Lung (tissue), 12 donors: ENCODE measurements around the gene TANGO6. TPM values are rescaled to one million over a fixed set of nuclear protein-coding genes. Genes with fewer than 3 reads are reported as not detected.

ENCODE experiments used
- ATAC-seq: fragments of 200-7000 bp; cut with Tn5 transposase; one replicate; pipeline ENCODE4 v1.9.1; 2020; ENCODE audit warnings: moderate number of reproducible peaks; ENCODE audit not compliant: insufficient read depth, low FRiP score
- DNase-seq, 3 donors: peaks; one replicate each; pipeline ENCODE4 v3.0.0-alpha.2; 2013 to 2017
- H3K27ac ChIP-seq, 2 donors: one replicate each; pipeline ENCODE4 v1.5.1; 2013; ENCODE audit warnings: mild to moderate bottlenecking in 2 of 2, moderate library complexity in 2 of 2, control low read depth in 1 of 2, inconsistent platforms in 1 of 2, low read depth in 1 of 2, low read length in 1 of 2
- H3K27me3 ChIP-seq, 3 donors: one replicate each; pipeline ENCODE4 v1.5.1; 2013; ENCODE audit warnings: low read length in 2 of 3; ENCODE audit not compliant: control insufficient read depth in 3 of 3, insufficient read depth in 3 of 3
- H3K36me3 ChIP-seq, 4 donors: one replicate each; pipeline ENCODE4 v1.5.1; 2013; ENCODE audit warnings: low read length in 4 of 4, mild to moderate bottlenecking in 1 of 4, moderate library complexity in 1 of 4; ENCODE audit not compliant: control insufficient read depth in 4 of 4, insufficient read depth in 4 of 4
- H3K4me1 ChIP-seq, 5 donors: one replicate each; pipeline ENCODE4 v1.5.1; 2013; ENCODE audit warnings: low read length in 5 of 5, mild to moderate bottlenecking in 2 of 5, moderate library complexity in 1 of 5; ENCODE audit not compliant: control insufficient read depth in 5 of 5, insufficient read depth in 5 of 5
- H3K4me3 ChIP-seq: one replicate; pipeline ENCODE4 v1.5.1; 2013; ENCODE audit warnings: mild to moderate bottlenecking, control low read depth, moderate library complexity
- H3K9ac ChIP-seq, 2 donors: one replicate each; pipeline ENCODE4 v1.5.1; 2013; ENCODE audit warnings: low read length in 2 of 2, control low read depth in 1 of 2; ENCODE audit not compliant: insufficient read depth in 1 of 2
- H3K9me3 ChIP-seq, 4 donors: one replicate each; pipeline ENCODE4 v1.5.1; 2013; ENCODE audit warnings: low read length in 3 of 4, mild to moderate bottlenecking in 1 of 4, moderate library complexity in 1 of 4; ENCODE audit not compliant: control insufficient read depth in 4 of 4, insufficient read depth in 3 of 4
- CTCF ChIP-seq: IDR thresholded peaks from 2 replicates; pipeline ENCODE4 v1.5.1; 2012; ENCODE audit warnings: mild to moderate bottlenecking; ENCODE audit errors: control extremely low read depth, extremely low read depth
- WGBS, 2 donors: extraction: QIAGEN DNeasy Blood & Tissue Kit; methylation state at CpG; one replicate each; pipeline ENCODE4 v1.1.7; 2013; 5-methylcytosine and 5-hydroxymethylcytosine counted together
- polyA plus RNA-seq, 2 donors: library from polyadenylated mRNA; stranded (reverse); fragments of 200-250 nt; gene quantifications; one replicate each; pipeline ENCODE4 v1.2.1, GENCODE V29; 2013
- total RNA-seq, 2 donors: library from RNA; depleted of rRNA in 1 of 2; stranded (reverse); fragments of >200 nt in 1 of 2; gene quantifications; one replicate each; pipeline ENCODE4 v1.2.1, GENCODE V29; 2014 to 2021
- donor health status: control.
- donor health status: control.
- donor health status: Bipolar disorder and iron deficiency.
- donor health status: healthy.
- donor health status: DM: yes; HTN: yes; CAD: no.

Gene TANGO6
- total and polyA plus RNA-seq, 4 donors: 2.3 to 19.3 (median 11.9) TPM

GRCh38 chr16:68894714-68895113, 51.4 kb downstream of the TANGO6 start:
- Histone ChIP-seq H3K9me3 (no peaks in the 10 kb centered on the region), H3K27ac (no peak overlapping the region), H3K4me1 (no peaks in the 10 kb centered on the region), H3K9ac (no peak overlapping the region), H3K27me3 (no peaks in the 10 kb centered on the region), H3K36me3 (peaks cover 0 to 4% (median 1%) of the 10 kb centered on the region in 4 donors), H3K4me3 (no peak overlapping the region)
- 93% methylated on average over 5 of the region's 5 CpGs for WGBS, 2 donors
- no peak for TF ChIP-seq CTCF
- ATAC-seq (no peak), DNase-seq (no peak)

GRCh38 chr16:68898026-68898425, 54.7 kb downstream of the TANGO6 start:
- no peak overlapping the region for H3K4me3 ChIP-seq
- ATAC-seq: no peak
- 78 to 80% methylated on average over 4 of the region's 4 CpGs for WGBS, 2 donors

GRCh38 chr16:68900009-68900408, 56.7 kb downstream of the TANGO6 start:
- H3K27me3 ChIP-seq: no peaks in the 10 kb centered on the region
- H3K9me3 ChIP-seq: no peaks in the 10 kb centered on the region
- no peak overlapping the region for H3K4me3 ChIP-seq
- DNase-seq (no peak), ATAC-seq (no peak)
- peaks cover 0 to 2% (median 0%) of the 10 kb centered on the region in 4 donors for H3K36me3 ChIP-seq
- no peak overlapping the region for H3K27ac ChIP-seq
- H3K4me1 ChIP-seq: no peaks in the 10 kb centered on the region
- 63 to 75% methylated on average over 4 of the region's 4 CpGs for WGBS, 2 donors
- TF ChIP-seq CTCF: no peak
- no peak overlapping the region for H3K9ac ChIP-seq

More at GRCh38 chr16:68898026-68898425, 54.7 kb downstream of the TANGO6 start:
- peaks cover 0 to 2% (median 1%) of the 10 kb centered on the region in 4 donors for H3K36me3 ChIP-seq
- H3K27ac ChIP-seq: no peak overlapping the region
- H3K9me3 ChIP-seq: no peaks in the 10 kb centered on the region
- no peaks in the 10 kb centered on the region for H3K27me3 ChIP-seq
- no peaks in the 10 kb centered on the region for H3K4me1 ChIP-seq
- no peak for DNase-seq
- no peak overlapping the region for H3K9ac ChIP-seq
- no peak for TF ChIP-seq CTCF
